Retina (tissue), 1 donor: ENCODE measurements around the gene RPRD1B.
A peak's percentile ranks its signal among the peaks of the same experiment; 100 is the strongest.
"Not testable (repeated sequence)": the region's sequence is repeated elsewhere in the genome, so short reads cannot be mapped to it uniquely, and the experiment has no call there.

Source experiments
- DNase-seq: peaks from one replicate; pipeline ENCODE4 v3.0.0-alpha.2; 2016

Gene RPRD1B

DNA sequence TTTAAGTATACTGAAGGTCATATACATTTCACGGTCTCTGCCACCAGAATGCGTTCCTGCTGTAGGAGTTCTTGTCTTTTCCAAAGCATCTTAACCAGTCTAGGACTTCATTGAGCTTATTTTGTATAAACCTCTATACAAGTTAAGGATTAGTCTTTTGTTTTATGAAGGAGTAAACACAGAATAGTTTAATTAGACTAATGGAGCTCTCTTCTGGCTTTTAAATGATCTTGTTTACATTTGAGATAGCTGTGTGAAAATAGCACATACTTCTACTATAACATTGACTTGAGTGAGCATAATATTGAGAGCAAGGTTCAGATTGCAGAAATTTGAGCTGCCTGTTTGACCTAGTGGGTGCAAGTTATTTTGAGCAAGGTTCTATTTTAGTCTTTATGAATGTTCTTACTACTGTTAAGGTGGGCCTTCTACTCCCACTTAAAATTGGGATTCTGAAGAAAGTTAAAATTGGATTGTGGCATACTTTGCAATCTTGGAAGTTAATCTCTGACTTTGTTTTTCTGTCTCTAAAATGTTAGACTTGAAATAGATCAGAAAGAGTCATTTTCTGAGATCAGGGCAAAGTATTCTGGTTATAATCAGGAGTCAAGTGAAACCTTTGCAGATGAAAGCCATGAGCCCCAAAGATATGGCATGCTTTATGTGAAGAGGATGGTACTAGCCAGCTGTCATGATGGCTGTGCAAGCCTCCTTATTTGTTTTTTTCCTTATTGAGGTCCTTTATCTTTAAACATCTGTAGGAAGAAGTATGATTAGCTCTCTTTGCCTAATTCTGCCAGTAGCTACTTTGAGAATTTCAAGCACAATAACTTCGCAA is 41.8 kb downstream of the RPRD1B start:
- no peak for DNase-seq

DNA sequence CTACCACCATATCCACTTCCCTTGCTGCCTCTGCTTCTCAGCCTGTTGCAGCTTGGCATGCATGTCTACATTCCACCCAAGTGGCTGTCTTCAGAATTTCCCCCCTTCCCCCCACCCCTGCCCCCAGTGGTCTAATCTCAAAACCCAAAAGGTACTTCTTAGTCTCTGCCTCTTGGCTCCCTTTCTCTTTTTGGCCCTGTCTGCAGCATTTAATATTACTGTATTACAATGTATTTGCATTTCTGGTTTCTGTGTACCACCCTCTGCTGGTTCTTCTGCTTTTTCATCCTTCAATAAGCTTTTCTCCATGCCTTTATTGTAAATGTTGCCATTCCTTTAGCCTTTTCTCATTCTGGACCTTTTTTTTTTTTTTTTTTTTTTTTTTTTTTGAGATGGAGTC is 43.0 kb downstream of the RPRD1B start:
- DNase-seq: no peak

DNA sequence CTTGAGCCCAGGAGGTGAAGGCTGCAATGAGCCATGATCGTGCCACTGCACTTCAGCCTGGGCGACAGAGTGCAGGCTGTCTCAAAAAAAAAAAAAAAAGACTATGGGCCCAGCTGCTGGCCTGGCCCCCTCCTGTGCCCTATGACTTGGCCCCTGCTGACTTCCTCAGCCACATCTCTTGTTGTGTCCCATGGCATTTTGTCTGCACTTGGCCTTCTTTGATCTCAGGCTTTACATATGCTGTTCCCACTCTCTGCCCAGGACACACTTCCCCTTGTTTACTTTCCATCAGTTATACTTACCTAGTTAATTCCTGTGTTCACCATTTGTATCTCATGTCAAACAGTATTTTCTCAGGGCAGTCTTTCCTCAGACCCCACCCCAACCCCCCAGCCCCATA is 44.5 kb downstream of the RPRD1B start:
- no peak for DNase-seq

DNA sequence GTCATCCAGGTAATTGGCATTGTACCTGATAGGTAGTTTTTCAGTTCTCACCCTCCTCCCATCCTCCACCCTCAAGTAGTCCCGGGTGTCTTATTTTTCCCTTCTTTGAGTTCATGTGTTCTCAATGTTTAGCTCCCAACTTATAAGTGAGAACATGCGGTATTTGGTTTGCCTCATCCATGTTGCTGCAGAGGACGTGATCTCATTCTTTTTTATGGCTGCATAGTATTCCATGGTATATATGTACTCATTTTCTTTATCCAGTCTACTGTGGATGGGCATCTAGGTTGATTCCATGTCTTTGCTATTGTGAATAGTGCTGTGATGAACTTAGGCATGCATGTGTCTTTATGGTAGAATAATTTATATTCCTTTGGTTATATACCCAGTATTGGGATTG is 45.8 kb downstream of the RPRD1B start:
- DNase-seq: no peak

DNA sequence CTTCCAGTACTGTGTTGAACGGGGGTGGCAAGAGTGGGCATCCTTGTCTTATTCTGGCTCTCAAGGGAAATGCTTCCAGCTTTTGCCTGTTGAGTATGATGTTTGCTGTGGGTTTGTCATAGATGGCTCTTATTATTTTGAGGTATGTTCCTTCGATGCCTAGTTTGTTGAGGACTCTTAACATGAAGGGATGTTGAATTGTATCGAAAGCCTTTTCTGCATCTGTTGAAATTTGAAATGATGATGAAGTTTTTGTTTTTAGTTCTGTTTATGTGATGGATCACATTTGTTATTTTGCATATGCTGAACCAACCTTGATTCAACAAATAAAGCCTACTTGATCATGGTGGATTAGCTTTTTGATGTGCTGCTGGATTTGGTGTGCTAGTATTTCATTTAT is 48.0 kb downstream of the RPRD1B start:
- DNase-seq: no peak

DNA sequence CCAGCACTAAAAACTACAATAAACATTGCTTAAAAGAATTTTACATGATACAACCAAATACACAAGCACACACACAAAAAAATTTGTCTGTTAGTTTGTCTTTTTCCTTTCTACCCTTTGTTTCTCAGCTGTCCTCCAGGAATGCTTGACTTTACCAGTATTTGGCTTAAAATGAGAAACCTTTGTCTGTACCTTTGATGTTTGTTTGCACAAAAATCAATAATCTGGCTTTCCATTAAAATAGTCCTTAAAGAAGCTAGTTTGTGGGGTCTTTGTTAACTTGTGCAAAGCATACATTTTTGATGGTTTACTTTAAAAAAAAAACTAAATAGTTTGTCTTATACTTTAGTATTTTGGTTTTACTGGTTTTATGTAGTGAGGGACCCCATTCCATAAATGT is 49.3 kb downstream of the RPRD1B start:
- no peak for DNase-seq

DNA sequence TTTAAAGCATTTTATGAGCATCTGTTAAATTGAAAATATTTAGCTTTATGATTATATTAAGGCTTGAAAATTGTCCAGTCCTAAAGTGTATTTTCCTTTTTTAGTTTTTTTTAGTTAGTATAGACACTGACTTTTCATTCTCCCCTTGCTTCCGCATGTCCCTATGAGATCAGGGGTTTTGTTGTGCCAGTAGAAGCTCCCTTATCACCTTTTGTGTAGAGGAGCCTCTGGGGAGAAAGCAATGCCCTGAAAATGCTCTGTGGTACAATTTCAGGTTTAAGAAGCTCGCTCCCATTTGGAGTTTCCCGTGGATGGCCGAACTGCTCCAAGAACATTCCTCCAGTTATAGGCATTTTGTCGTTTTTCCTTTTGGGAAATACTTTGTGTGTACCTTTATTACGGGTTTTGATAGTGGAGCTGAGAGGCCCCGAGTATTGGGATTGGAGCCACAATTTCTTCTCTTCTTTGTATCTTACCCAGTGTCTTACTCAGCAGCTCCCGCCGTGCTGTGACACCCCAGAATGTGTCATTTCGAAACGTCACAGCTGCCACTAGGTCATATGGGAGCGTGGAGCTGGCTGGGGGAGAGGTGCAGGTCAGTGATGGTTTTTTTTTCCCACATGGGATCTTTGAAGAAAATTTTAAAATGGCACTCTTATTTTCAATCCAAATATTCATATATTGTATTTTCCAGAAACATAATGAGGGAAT is 49.9 kb downstream of the RPRD1B start:
- DNase-seq: peak; percentile 9

DNA sequence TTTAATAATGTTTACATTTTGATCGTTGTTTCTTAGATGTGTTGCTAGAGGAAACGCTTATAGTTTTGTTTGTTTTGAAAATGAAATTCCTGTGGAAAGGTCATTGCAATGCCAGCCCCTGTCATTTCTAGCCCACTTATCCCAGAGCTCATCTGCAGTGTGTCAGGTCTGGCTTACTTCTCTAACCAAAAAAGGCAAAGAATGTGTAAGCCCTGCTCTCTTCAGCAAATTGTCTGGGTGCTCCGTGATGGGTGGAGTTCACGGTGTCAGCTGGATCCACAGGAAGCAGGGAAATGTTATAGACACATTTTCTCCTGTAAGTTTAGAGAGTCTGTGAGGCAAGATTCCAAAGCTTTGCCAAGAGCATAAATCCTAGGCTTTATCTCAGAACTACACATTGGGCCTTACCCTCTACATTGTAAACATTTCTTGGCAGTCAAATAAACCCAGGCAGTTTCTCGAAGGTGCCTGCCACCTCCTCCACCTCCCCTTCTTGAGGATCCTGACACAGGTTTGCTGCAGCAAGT is 50.9 kb downstream of the RPRD1B start:
- DNase-seq: no peak

DNA sequence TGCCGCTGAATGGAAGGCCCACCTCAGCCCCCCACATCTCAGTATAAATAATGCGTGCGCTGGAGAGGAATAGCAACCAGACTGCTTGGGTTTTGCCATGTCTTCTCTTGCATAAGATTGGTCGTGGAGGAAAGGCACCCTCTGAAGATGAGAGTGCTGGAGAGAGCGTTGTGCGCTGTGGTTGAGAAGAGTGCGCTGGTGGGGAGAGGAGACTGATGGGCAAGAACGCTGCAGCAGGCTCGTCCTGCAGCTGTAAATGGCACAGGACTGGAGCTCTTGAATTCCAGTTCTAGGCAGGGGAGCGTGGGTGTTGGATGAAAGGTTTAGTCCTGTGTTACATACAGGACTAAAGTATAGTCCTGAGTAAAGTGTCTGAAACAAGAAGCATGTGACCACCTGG is 51.5 kb downstream of the RPRD1B start:
- DNase-seq: peak; percentile 7

DNA sequence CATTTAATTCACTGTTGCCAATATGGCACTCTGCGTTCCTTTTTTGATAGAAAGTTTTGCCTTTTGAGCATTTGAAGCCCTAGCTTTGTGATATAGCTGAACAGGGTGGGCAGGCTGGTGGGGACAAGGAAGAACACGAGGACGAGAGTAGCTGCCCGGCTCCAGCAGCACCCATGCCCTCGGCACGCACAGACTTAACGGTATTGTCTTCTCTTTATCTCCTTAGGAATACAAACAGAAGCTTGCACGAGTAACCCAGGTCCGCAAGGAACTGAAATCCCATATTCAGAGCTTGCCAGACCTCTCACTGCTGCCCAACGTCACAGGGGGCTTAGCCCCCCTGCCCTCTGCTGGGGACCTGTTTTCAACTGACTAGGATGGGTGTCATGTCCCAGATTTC is 56.0 kb downstream of the RPRD1B start:
- no peak for DNase-seq

DNA sequence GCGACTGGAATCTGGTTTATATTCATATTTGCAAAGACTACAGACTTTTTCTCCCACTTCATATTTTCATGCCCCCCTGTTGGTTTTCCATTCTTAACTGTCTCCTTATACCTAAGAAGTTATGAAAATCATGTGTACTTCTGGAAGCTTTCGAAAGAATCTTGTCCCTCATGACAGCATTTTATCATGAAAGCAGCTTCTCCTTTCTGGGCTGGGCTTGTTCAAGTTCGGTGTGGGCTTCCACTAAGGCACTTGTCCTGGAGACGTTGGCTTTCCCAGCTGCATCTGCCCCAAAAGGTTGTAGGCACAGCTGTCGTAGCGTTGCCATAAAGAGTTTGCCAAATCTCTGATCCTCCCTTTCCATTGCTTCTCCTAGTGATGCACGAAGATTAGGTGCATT is 56.5 kb downstream of the RPRD1B start:
- DNase-seq: no peak

DNA sequence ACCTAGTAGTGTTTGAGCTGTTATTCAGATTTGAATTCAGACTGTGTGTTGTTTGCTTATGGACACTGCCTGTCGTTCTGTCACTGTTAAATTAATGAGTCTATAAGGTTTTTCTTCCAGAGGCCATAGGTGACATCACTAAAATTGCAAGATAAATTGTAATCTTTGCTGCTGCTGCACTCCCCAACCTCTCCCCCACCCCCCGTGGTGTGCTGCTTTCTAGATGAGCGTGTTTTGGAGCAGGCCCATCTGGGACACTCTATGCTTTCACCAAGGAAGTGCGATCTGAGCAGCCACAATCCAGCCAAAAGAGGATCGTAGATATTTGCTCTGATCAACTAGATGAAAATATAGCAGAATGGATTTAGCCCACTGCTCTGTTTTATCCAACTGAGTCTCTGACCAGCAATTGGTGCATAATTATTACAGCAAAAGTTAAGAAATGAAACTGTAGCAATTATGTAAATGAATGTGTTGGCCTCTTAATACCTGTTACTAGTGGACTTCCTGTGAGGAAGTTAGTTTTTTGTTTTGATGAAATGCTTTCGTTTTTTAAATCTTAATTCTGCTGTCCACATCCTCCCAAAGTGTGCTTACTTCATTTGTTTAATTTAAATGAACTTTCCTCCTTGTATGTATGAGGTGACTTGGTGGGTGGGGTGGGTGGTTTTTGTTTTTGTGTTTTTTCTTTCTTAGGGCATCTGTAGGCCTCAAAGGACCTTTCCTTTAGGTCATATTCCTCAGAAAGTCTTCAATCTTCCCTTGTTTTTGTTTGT is 58.1 kb downstream of the RPRD1B start:
- no peak for DNase-seq

DNA sequence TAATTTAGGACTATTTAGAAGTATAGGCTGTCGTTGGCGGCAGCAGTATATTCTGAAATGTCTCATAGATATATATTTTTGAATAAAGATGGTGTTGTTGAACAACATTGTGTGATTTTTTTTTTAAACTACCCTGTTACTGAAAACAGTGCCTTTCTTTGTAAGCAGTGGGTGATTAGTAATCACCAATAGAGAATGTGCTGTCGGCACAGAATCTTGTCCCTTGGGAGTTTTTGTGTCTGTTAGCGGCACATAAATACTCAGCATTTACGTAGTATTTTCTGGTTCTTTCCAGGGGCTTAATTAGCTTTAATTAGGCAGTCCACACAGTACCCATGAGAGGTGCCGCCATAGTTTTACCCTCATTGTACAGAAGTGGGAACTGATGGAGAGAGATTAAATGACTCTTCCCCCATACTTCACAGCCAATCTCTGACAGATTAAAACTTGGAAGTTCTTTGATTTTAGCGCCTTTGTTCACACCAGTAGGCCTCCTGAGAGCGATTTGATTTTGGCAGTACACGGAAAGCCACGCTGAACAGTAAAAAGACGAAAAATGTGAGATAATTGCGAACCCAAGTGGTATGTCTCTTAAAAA is 58.8 kb downstream of the RPRD1B start:
- no peak for DNase-seq

DNA sequence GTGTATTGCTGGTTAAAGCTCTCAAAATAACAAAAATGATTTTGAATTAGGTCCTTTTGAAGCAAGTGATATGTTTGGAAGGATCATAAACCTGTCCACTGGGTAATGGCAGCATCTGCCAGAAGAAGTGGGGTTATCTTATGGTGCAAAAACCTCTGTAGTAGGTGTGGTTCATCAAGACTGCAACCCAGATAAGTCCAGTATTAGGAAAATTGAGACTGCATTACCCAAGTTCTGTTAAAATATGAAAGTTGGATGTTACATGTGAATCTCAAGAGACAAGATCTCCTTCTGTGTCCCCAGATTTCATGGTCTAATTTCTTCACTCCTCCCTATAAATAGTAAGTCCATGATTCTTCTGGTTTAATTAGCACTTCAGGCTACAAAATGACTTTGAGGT is 59.4 kb downstream of the RPRD1B start:
- no peak for DNase-seq

DNA sequence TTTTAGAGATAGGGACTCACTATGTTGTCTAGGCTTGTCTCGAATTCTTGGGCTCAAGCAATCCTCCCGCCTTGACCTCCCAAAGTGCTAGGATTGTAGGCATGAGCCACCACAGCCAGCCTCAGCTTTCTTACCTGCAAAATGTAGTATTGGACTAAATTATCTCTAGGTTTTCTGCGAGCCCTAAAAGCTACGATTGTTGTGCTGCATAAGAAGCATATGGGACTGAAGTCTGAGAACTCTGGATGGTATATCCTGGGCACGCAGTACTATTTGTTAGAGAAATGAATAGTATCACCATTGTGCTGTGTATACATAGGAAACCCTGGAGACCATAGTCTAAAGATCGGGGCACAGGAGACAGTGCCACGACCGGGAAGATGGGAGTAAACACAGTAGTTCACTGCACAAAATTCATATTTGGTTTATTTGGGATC is 60.1 kb downstream of the RPRD1B start:
- DNase-seq: no peak

DNA sequence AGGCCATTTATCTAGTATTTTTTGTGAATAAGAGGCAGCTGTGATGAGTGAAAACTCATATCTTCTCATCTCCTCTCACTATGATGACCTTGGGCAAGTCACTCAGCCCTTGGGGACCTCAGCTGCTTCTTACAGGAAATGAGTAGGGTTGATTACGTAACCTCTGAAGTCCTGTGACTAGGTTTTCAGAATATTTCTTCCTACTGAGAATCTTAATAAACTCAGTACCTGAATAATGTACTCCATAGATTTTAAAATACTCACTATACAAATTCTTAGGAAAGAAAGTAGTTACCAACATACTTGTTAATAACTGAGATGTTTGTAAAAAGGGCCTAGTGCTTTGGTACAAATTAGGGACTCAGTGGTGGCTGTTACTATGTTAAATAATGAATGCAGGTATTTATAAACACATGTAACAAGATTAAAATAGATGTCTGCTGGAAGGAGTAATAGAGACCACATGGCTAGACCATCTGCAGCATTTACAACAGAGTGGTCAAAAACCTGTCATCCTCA is 60.9 kb downstream of the RPRD1B start:
- DNase-seq: no peak

DNA sequence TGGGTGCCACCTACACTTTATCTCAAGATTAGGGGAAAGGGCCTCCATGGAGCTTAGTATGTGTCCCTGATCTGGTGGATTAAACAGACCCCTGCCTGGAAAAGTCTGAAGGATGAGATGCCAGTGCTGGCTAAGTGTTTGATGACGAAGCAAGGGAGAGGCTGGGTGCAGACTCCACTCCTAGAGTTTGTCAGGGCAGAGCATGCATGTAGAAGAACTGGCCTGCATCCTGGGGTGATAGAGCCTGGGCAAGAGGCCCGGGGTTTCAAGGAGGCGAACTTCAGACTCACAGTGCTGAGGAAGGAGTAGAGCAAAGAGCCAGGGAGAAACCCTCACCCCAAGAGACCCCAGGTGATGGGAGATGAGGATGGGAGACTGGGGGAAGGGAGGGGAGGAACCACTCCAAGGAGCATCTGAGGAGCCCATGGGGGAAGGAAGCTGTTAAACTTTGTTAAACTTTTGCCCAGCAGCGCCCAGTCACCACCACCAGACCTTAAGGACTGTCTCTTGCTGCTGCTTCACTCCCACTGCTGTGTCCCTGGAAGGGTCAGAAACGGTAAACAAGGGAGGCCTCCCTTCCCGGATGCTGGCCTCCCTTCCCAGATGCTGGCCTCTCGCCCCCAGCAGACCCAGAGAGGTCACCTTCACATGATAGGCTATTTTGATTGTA is 61.6 kb downstream of the RPRD1B start:
- DNase-seq: no peak

DNA sequence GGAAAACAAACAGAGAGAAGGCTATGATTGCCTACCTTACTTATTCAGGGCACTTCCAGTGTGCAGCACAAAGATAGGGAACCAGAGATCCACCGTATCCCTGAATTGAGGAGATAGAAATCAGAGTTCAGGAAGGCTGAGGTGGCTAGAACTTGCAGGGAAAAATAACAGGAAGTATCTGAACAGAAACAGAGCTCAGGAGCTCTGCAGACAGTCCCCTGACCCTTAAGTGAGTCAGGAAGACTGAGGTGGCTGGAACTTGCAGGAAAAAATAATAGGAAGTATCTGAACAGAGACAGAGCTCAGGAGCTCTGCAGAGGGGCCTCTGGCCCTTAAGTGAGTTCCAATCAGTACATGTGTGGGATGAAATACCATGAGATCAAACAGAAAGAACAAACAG is 65.4 kb downstream of the RPRD1B start:
- no peak for DNase-seq

DNA sequence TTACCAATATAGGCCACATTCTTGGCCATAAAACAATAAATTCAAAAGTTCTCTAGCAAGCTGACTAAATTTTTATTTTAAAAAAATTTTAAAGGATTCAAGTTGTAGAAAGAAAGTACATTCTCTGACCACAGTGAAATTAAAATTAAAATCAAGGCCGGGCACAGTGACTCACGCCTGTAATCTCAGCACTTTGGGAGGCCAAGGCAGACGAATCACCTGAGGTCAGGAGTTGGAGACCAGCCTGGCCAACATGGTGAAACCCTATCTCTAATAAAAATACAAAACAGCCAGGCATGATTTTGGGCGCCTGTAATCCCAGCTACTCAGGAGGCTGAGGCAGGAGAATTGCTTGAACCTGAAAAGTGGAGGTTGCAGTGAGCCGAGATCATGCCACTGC is 68.7 kb downstream of the RPRD1B start:
- not testable (repeated sequence) for DNase-seq

DNA sequence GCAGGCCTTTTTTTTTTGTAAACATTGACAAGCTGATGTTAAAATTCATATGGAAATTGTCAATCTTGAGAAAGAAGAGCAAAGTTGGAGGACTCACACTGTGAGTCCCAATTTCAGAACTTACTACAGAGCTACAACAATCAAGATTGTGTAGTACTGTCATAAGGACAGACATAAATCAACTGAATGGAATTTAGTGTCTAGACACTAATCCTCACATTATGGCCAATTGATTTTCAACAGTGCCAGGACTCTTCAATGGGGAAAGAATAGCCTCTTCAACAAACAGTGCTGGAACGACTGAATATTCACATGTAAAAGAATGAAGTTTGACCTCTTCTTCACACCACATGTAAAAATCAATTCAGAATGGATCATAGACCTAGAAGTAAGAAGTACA is 70.7 kb downstream of the RPRD1B start:
- no peak for DNase-seq

DNA sequence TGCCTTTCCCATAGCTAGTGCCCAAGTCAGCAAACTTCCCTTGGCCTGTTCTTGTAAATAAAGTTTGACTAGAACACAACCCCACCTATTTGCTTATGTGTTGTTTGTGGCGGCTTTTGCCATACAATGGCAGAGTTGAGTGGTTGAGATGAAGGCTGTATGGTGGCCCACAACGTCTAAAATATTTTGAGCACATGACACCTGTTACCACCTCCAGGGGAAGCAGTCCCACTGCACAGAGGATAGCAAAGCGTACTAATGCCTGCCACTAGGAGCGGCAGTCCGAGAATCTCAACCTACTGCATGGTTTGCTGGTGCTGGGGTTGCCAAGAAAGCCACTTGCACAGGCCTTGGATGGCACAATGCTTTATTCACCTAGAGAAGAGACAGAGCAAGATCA is 72.9 kb downstream of the RPRD1B start:
- no peak for DNase-seq

DNA sequence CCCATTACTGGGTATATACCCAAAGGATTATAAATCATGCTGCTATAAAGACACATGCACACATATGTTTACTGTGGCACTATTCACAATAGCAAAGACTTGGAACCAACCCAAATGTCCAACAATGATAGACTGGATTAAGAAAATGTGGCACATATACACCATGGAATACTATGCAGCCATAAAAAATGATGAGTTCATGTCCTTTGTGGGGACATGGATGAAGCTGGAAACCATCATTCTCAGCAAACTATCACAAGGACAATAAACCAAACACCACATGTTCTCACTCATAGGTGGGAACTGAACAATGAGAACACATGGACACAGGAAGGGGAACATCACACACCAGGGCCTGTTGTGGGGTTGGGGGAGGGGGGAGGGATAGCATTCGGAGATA is 73.8 kb downstream of the RPRD1B start:
- not testable (repeated sequence) for DNase-seq
